ENCODE data around the gene NACA.
A peak's percentile ranks its signal among the peaks of the same experiment; 100 is the strongest.

Gene NACA

GRCh38 chr12:56688129-56688845 lies 36.8 kb downstream of the NACA start, which contains the start of gene PTGES3:
TSS of gene PTGES3 (minus strand) at chr12:56688284. CDS start at chr12:56687999, 285 bp downstream.
- peak; percentile 96 to 97 for DNase-seq (ENCODE audit: low read depth in 2 of 2)

GRCh38 chr12:56687223-56688128 lies 37.6 kb downstream of the NACA start:
- DNase-seq (ENCODE audit: low read depth in 2 of 2) = no peak

DNA sequence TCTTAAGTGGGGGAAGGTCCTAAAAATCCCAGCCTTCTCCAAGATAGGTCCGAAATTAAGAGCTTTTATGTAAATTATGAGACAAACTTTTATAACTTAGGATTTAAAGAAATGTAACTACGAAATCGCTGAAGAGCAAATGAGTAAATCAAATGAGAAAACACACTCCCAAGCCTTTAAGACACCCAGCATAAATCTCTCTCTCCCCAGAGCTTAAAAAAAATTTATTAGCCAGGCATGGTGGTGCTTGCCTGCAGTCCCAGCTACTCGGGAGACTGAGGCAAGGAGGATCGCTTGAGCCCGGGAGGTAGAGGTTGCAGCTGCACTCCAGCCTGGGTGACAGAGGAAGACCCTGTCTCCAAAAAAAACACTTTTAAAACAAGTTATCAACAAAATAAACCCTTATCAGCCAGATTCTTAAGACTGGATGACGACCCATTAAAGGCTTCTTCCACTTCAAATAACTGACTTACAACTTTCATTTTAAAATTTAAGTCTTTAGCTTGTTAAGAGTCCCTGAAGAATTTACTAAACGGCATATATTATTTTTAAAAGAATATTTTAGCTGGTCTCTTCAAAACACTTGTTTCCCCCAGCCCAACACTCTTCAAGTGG lies 40.2 kb downstream of the NACA start:
- no peak for DNase-seq (ENCODE audit: low read depth in 2 of 2)

DNA sequence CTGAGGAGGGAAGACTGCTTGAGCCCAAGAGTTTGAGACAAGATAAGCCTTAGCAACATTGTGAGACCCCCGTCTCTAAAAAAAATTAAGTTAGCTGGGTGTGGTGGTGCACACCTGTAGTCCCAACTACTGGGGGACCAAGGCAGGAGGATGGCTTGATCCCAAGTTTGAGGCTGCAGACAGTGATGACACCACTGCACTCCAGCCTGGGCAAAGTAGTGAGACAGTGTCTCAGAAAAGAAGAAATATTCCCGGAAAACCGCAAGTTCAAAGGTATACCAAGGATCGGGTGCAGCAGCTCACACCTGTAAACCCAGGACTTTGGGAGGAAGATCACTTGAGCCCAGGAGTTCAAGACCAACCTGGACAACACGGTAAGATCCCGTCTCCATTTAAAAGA lies 42.8 kb downstream of the NACA start:
- DNase-seq (ENCODE audit: low read depth in 2 of 2) = no peak

DNA sequence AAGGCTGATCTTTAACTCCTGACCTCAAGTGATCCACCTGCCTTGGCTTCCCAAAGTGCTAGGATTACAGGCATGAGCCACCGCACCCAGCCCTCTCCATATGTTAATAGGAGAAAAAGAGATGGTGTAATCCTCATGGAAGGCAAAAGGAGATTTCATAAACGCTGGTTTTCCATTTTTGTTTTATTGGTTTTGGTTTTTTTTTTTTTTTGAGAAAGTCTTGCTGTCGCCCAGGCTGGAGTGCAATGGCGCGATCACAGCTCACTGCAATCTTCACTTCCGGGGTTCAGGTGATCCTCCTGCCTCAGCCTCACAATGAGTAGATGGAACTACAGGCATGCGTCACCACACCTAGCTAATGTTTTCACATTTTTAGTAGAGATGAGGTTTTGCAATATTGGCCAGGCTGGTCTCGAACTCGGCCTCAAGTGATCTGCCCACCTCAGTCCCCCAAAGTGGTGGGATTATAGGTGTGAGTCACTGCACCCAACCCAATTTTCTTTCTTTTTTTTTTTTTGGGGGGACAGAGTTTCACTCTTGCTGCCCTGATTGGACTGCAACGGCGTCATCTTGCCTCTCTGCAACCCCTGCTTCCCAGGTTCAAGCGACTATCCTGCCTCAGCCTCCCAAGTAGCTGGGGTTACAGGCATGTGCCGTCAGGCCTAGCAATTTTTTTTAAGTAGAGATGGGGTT lies 45.1 kb downstream of the NACA start:
- DNase-seq (ENCODE audit: low read depth in 2 of 2) = no peak

- DNase-seq (ENCODE audit: low read depth in 2 of 2) = no peak
Observed at GRCh38 chr12:56678852-56679251, 46.2 kb downstream of the NACA start.

DNA sequence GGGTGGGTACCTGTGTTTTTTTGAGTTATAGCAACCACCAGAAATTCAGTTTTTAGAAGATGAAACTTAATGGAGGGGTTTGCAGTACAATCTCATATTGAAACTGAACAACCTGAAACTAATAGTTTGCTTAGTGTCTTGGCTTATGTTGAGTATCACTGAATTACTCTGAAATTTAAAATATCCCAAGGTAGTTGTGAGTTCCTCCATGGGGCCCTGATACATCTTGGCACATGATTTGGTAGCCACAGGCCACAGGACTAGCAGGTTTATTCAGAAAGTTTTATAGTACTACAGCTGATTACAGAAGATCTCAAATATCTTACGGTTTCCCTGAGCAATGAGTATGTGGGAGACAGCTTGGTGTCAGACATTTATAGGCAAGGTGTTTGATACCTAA lies 47.4 kb downstream of the NACA start:
- DNase-seq (ENCODE audit: low read depth in 2 of 2) = no peak

DNA sequence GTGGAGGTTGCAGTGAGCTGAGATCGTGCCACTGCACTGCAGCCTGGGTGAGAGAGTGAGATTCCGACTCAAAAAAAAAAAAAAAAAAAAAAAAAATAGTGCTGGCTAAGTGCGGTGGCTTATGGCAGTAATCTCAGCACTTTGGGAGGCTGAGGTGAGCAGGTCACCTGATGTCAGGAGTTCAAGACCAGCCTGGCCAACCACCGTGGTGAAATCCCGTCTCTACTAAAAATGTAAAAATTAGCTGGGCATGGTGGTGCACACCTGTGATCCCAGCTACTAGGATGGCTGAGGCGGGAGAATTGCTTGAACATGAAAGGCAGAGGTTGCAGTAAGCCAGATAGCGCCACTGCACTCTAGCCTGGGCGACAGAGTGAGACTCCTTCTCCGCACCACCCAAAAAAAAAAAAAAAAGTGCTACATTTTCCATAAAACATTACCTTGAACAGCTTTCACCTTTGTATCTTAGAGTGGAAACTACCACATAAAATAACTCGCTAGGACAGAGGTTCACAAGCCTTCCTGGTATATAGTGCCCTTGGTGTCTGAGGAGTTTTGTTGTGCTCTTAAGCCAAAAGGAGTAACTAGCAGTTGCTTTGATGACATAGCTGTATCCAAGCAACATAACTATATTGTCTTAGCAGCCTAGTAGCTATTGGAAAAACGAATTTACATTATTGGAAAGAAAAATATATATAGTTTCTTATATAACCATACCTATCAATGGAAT lies 48.1 kb downstream of the NACA start:
- DNase-seq (ENCODE audit: low read depth in 2 of 2) = no peak

GRCh38 chr12:56671608-56672007 lies 53.5 kb downstream of the NACA start:
- DNase-seq (ENCODE audit: low read depth in 2 of 2) = no peak

GRCh38 chr12:56670836-56671235 lies 54.3 kb downstream of the NACA start:
- DNase-seq (ENCODE audit: low read depth in 2 of 2) = no peak

DNA sequence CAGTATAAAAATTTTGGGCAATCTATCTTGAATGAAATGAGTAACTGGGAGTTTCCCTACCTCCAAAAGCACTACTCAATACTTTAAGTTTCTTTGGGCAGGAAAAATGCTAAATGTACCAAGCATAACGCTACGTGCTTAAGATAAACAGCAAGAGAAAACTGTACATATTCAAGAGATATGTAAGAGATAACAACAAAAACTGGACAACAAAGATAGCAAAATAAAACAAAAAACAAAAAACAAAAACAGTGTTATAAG lies 57.0 kb downstream of the NACA start:
- no peak for DNase-seq (ENCODE audit: low read depth in 2 of 2)

Data from fibroblast of skin of left quadriceps (primary cell).